Breast epithelium (tissue), 3 donors: ENCODE data around the gene EIF3K.

Experiments
- POLR2A ChIP-seq: fragments of 450-650 bp; IDR thresholded peaks from one replicate; pipeline ENCODE4 v1.6.1; 2016; ENCODE audit warnings: antibody characterized with exemption, mild to moderate bottlenecking, moderate library complexity
- POLR2AphosphoS5 ChIP-seq, 3 donors: sonication (generic); formaldehyde crosslinking; IDR thresholded peaks; one replicate each; pipeline ENCODE4 v1.6.1; 2017; ENCODE audit warnings: antibody characterized with exemption in 3 of 3
- TF ChIP-seq, protein P1 (sequence below), 3 donors: fragments of 450-650 bp; IDR thresholded peaks; one replicate each; pipeline ENCODE4 v1.5.1; 2016 to 2017; ENCODE audit warnings: antibody characterized with exemption in 3 of 3, mild to moderate bottlenecking in 3 of 3, moderate library complexity in 3 of 3

- TF ChIP-seq POLR2A, result no peak
- no peak for TF ChIP-seq POLR2AphosphoS5 (IDR thresholded peaks at IDR 0.05)
- TF ChIP-seq, protein P1, sequence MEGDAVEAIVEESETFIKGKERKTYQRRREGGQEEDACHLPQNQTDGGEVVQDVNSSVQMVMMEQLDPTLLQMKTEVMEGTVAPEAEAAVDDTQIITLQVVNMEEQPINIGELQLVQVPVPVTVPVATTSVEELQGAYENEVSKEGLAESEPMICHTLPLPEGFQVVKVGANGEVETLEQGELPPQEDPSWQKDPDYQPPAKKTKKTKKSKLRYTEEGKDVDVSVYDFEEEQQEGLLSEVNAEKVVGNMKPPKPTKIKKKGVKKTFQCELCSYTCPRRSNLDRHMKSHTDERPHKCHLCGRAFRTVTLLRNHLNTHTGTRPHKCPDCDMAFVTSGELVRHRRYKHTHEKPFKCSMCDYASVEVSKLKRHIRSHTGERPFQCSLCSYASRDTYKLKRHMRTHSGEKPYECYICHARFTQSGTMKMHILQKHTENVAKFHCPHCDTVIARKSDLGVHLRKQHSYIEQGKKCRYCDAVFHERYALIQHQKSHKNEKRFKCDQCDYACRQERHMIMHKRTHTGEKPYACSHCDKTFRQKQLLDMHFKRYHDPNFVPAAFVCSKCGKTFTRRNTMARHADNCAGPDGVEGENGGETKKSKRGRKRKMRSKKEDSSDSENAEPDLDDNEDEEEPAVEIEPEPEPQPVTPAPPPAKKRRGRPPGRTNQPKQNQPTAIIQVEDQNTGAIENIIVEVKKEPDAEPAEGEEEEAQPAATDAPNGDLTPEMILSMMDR (IDR thresholded peaks at IDR 0.05), result no peak
These were observed 43.7 kb downstream of the EIF3K start for GRCh38 chr19:38662537-38663155.
